HepG2 (cell line): Measurements from ENCODE around the gene EIF5A. TPM values are rescaled to one million over a fixed set of nuclear protein-coding genes. Genes with fewer than 3 reads are reported as not detected.

Experiments used
- ELF3 ChIP-seq: IDR thresholded peaks from 2 replicates; pipeline ENCODE4 v1.6.1; 2016; ENCODE audit warnings: missing genetic modification reagents, missing compliant biosample characterization
- HMG20B ChIP-seq: conservative IDR thresholded peaks from 2 replicates; pipeline ENCODE4 v1.6.1; 2016; ENCODE audit warnings: missing genetic modification reagents, missing compliant biosample characterization
- IRX3 ChIP-seq: sonication (generic); formaldehyde crosslinking; IDR thresholded peaks from 2 replicates; pipeline ENCODE4 v1.8.1; 2023; ENCODE audit warnings: mild to moderate bottlenecking, low read depth, missing genetic modification reagents, borderline replicate concordance
- JUNB ChIP-seq: sonication (generic); formaldehyde crosslinking; IDR thresholded peaks from 2 replicates; pipeline ENCODE4 v1.8.0; 2022; ENCODE audit warnings: missing genetic modification reagents, mild to moderate bottlenecking, borderline replicate concordance
- NFE2L1 ChIP-seq: sonication (generic); formaldehyde crosslinking; IDR thresholded peaks from 2 replicates; pipeline ENCODE4 v1.4.0; 2020; ENCODE audit warnings: missing genetic modification reagents, mild to moderate bottlenecking, borderline replicate concordance
- NFRKB ChIP-seq: fragments of 450-650 bp; IDR thresholded peaks from 2 replicates; pipeline ENCODE4 v1.6.1; 2017
- TMF1 ChIP-seq: sonication (generic); formaldehyde crosslinking; IDR thresholded peaks from 2 replicates; pipeline ENCODE4 v1.8.1; 2022; ENCODE audit warnings: low read depth, missing genetic modification reagents
- U2AF1 ChIP-seq: fragments of 200-400 bp; formaldehyde crosslinking; optimal IDR thresholded peaks from 2 replicates; pipeline ENCODE3; 2017; ENCODE audit warnings: mild to moderate bottlenecking, low read depth, low read length
- ZNF143 ChIP-seq: sonication (generic); formaldehyde crosslinking; IDR thresholded peaks from 2 replicates; pipeline ENCODE4 v1.4.0; 2020; ENCODE audit warnings: missing genetic modification reagents
- ZNF17 ChIP-seq: sonication (generic); formaldehyde crosslinking; IDR thresholded peaks from 2 replicates; pipeline ENCODE4 v1.5.0; 2020; ENCODE audit warnings: mild to moderate bottlenecking, missing genetic modification reagents
- ZNF652 ChIP-seq: IDR thresholded peaks from 2 replicates; pipeline ENCODE4 v1.6.1; 2016; ENCODE audit warnings: low read depth, borderline replicate concordance
- polyA plus RNA-seq, 8 experiments: library from polyadenylated mRNA; depleted of rRNA in 3 of 8; stranded (reverse) in 7 of 8; unstranded in 1 of 8; fragments of >200 nt; fragmentation: Illumina TruSeq in 4 of 8; extraction: Trizol in 4 of 8; gene quantifications; 2 replicates each; pipeline versions ENCODE4 v1.2.1 to v1.2.3, GENCODE V29; 2011 to 2016; ENCODE audit warnings: low read depth in 4 of 8, missing spikeins in 1 of 8, mixed read lengths in 1 of 8; ENCODE audit not compliant: insufficient read depth in 1 of 8
- total RNA-seq, 5 experiments: library from RNA; depleted of rRNA; stranded (reverse); fragments of >200 nt; fragmentation: Illumina TruSeq; extraction: Trizol; gene quantifications; 2 replicates each; pipeline ENCODE4 v1.2.3, GENCODE V29; 2016; ENCODE audit warnings: low read depth in 1 of 5
- TF ChIP-seq, protein P1 (sequence below): sonication (generic); formaldehyde crosslinking; IDR thresholded peaks from 2 replicates; pipeline ENCODE4 v1.4.0; 2020; ENCODE audit warnings: mild to moderate bottlenecking, low read depth, missing genetic modification reagents
- TF ChIP-seq, protein P2 (sequence below): IDR thresholded peaks from 2 replicates; pipeline ENCODE4 v1.6.1; 2012; ENCODE audit warnings: low read length, improper control_type of control experiment
- TF ChIP-seq, protein P3 (sequence below), 2 experiments: fragments of 450-650 bp in 1 of 2; sonication (generic) in 1 of 2; formaldehyde crosslinking in 1 of 2; IDR thresholded peaks; 2 replicates each; pipeline versions ENCODE4 v1.6.1 to v1.8.0; 2016 to 2022; ENCODE audit warnings: antibody characterized with exemption in 1 of 2, mild to moderate bottlenecking in 1 of 2, missing genetic modification reagents in 1 of 2
- TF ChIP-seq, protein P4 (sequence below): sonication (generic); formaldehyde crosslinking; conservative IDR thresholded peaks from 2 replicates; pipeline ENCODE4 v1.8.0; 2022; ENCODE audit warnings: missing genetic modification reagents

The EIF5A gene
- total and polyA plus RNA-seq, 2 of the 13 experiments (the other 11 are each of a cell fraction or from before 2014, with no cell fraction given) = 319 to 337 TPM

DNA sequence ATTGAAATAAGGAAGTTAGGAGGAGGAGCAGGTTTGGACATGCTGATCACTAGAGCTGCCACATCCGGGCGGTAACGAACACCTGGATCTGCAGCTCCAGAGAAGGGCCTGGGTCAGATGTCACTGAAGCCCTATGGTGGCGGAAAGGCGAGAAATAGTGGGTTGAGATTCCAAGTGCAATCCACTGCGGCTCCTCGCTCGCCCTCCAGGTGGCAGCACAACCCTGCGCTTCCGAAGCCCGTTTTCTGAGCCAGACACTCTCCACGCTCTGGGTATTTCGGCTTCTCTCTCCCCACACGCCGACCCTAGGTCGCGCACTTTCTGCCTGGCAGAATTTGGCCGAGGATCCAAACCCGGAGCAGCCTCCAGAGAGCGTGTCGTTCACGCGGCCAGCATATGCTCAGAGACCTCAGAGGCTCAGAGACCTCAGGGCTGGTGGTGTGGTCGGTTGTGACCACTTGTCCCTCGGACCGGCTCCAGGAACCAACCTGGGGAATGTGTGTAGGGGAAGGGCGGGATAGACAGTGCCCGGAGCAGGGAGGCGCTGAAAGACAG is 26.8 kb upstream of the EIF5A start (continued):
- TF ChIP-seq, protein P1, sequence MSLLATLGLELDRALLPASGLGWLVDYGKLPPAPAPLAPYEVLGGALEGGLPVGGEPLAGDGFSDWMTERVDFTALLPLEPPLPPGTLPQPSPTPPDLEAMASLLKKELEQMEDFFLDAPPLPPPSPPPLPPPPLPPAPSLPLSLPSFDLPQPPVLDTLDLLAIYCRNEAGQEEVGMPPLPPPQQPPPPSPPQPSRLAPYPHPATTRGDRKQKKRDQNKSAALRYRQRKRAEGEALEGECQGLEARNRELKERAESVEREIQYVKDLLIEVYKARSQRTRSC = no peak
- TF ChIP-seq U2AF1 (no peak), ZNF143 (CRISPR knock-in tag) (no peak; the same call in 1 of the 2 replicates), NFE2L1 (CRISPR knock-in tag) (no peak), ELF3 (CRISPR knock-in tag) (no peak), JUNB (CRISPR knock-in tag) (no peak), ZNF652 (no peak), ZNF17 (CRISPR knock-in tag) (no peak), IRX3 (CRISPR knock-in tag) (no peak), HMG20B (no peak), TMF1 (CRISPR knock-in tag) (peak; percentile 87; the same call in 1 of the 2 replicates), NFRKB (no peak)
- TF ChIP-seq, protein P2, sequence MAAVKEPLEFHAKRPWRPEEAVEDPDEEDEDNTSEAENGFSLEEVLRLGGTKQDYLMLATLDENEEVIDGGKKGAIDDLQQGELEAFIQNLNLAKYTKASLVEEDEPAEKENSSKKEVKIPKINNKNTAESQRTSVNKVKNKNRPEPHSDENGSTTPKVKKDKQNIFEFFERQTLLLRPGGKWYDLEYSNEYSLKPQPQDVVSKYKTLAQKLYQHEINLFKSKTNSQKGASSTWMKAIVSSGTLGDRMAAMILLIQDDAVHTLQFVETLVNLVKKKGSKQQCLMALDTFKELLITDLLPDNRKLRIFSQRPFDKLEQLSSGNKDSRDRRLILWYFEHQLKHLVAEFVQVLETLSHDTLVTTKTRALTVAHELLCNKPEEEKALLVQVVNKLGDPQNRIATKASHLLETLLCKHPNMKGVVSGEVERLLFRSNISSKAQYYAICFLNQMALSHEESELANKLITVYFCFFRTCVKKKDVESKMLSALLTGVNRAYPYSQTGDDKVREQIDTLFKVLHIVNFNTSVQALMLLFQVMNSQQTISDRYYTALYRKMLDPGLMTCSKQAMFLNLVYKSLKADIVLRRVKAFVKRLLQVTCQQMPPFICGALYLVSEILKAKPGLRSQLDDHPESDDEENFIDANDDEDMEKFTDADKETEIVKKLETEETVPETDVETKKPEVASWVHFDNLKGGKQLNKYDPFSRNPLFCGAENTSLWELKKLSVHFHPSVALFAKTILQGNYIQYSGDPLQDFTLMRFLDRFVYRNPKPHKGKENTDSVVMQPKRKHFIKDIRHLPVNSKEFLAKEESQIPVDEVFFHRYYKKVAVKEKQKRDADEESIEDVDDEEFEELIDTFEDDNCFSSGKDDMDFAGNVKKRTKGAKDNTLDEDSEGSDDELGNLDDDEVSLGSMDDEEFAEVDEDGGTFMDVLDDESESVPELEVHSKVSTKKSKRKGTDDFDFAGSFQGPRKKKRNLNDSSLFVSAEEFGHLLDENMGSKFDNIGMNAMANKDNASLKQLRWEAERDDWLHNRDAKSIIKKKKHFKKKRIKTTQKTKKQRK = no peak
- TF ChIP-seq, protein P3, sequence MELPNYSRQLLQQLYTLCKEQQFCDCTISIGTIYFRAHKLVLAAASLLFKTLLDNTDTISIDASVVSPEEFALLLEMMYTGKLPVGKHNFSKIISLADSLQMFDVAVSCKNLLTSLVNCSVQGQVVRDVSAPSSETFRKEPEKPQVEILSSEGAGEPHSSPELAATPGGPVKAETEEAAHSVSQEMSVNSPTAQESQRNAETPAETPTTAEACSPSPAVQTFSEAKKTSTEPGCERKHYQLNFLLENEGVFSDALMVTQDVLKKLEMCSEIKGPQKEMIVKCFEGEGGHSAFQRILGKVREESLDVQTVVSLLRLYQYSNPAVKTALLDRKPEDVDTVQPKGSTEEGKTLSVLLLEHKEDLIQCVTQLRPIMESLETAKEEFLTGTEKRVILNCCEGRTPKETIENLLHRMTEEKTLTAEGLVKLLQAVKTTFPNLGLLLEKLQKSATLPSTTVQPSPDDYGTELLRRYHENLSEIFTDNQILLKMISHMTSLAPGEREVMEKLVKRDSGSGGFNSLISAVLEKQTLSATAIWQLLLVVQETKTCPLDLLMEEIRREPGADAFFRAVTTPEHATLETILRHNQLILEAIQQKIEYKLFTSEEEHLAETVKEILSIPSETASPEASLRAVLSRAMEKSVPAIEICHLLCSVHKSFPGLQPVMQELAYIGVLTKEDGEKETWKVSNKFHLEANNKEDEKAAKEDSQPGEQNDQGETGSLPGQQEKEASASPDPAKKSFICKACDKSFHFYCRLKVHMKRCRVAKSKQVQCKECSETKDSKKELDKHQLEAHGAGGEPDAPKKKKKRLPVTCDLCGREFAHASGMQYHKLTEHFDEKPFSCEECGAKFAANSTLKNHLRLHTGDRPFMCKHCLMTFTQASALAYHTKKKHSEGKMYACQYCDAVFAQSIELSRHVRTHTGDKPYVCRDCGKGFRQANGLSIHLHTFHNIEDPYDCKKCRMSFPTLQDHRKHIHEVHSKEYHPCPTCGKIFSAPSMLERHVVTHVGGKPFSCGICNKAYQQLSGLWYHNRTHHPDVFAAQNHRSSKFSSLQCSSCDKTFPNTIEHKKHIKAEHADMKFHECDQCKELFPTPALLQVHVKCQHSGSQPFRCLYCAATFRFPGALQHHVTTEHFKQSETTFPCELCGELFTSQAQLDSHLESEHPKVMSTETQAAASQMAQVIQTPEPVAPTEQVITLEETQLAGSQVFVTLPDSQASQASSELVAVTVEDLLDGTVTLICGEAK (IDR thresholded peaks at IDR 0.05) = no peak
- TF ChIP-seq, protein P3 (CRISPR knock-in tag; IDR thresholded peaks at IDR 0.05) = no peak
- TF ChIP-seq, protein P4, sequence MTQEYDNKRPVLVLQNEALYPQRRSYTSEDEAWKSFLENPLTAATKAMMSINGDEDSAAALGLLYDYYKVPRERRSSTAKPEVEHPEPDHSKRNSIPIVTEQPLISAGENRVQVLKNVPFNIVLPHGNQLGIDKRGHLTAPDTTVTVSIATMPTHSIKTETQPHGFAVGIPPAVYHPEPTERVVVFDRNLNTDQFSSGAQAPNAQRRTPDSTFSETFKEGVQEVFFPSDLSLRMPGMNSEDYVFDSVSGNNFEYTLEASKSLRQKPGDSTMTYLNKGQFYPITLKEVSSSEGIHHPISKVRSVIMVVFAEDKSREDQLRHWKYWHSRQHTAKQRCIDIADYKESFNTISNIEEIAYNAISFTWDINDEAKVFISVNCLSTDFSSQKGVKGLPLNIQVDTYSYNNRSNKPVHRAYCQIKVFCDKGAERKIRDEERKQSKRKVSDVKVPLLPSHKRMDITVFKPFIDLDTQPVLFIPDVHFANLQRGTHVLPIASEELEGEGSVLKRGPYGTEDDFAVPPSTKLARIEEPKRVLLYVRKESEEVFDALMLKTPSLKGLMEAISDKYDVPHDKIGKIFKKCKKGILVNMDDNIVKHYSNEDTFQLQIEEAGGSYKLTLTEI (CRISPR knock-in tag) = no peak
